HUES64 (cell line): ENCODE data around the gene PRSS57.
"Not testable (repeated sequence)": the region's sequence is repeated elsewhere in the genome, so short reads cannot be mapped to it uniquely, and the experiment has no call there.

Source experiments
- H3K27ac ChIP-seq: 2 replicates; pipeline ENCODE4 v1.7.0; 2013; ENCODE audit warnings: low read depth, low read length, inconsistent platforms
- H3K27me3 ChIP-seq: 2 replicates; pipeline ENCODE4 v1.6.1; 2013; ENCODE audit warnings: mild to moderate bottlenecking, low read length; ENCODE audit not compliant: insufficient read depth
- H3K36me3 ChIP-seq: 2 replicates; pipeline ENCODE4 v1.6.1; 2013; ENCODE audit warnings: mild to moderate bottlenecking, low read length; ENCODE audit not compliant: insufficient read depth
- H3K4me1 ChIP-seq: 2 replicates; pipeline ENCODE4 v1.6.1; 2013; ENCODE audit warnings: mild to moderate bottlenecking, low read length, moderate library complexity; ENCODE audit not compliant: insufficient read depth
- H3K4me3 ChIP-seq: 2 replicates; pipeline ENCODE4 v1.5.1; 2013; ENCODE audit warnings: mild to moderate bottlenecking, low read length, moderate library complexity
- H3K9ac ChIP-seq: 2 replicates; pipeline ENCODE4 v1.6.1; 2013; ENCODE audit warnings: mild to moderate bottlenecking, low read depth, low read length
- H3K9me3 ChIP-seq: 2 replicates; pipeline ENCODE4 v1.6.1; 2013; ENCODE audit warnings: low read depth, low read length; ENCODE audit not compliant: insufficient read depth
- WGBS: fragments of 150-250, 120-280 bp; methylation state at CpG from one replicate; pipeline ENCODE4 v1.1.7; 2013; ENCODE audit warnings: missing lambda C conversion rate; 5-methylcytosine and 5-hydroxymethylcytosine counted together

PRSS57 gene

DNA sequence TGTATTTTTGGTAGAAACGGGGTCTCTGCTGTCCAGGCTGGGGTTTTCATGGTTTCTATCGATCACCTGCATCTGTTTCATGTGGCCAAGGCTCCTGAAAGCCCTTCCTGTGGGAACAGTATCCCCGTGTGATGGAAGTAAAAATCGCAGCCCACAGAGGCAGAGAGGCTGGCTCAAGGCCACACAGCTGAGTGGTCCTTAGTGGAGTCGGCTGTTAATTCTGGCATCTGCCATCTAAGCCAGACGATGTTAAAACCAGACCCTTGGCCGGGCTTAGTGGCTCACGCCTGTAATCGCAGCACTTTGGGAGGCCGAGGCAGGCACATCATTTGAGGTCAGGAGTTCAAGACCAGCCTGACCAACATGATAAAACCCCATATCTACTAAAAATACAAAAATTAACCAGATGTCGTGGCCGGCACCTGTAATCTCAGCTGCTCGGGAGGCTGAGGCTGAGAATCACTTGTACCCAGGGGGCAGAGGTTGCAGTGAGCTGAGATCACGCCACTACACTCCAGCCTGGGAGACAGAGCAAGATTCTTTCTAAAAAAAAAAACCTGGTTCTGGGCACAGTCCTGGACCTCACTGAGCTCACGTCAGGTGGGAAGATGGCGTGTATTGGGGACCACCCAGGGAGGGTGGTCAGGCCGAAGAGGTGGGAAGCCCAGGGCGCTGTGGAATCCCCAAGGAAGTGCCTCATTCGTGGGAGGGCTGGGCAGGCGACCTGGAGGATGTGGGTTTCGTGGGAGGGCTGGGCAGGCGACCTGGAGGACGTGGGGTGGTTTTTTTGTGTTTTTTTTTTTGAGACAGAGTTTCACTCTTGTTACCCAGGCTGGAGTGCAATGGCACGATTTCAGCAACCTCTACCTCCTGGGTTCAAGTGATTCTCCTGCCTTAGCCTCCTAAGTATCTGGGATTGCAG lies 37.2 kb upstream of the PRSS57 start:
- Histone ChIP-seq H3K27ac (no peak overlapping the region), H3K36me3 (no peaks in the 10 kb centered on the region), H3K4me1 (no peaks in the 10 kb centered on the region), H3K27me3 (no peaks in the 10 kb centered on the region), H3K9ac (no peak overlapping the region), H3K9me3 (no peaks in the 10 kb centered on the region), H3K4me3 (no peak overlapping the region)
- WGBS: 93% methylated on average over 24 of the region's 24 CpGs

DNA sequence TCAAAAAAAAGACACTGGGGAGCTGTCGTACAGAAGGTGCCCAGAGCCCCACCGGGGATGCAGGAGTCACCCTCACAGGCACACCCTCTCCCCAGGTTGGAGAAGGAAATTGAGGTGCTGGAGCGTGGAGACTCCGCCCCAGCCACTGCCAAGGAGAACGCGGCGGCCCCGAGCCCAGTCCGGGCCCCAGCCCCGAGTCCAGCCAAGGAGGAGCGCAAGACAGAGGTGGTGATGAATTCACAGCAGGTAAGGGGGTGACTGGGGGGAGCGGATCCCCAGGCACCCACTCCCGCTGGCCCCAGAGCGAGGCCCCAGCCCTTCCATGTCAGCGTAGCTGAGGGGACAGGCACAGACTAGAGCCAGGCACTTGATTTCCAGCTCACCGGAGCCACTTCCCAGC lies 35.7 kb upstream of the PRSS57 start:
- Histone ChIP-seq H3K9me3 (no peaks in the 10 kb centered on the region), H3K9ac (no peak overlapping the region), H3K4me1 (no peaks in the 10 kb centered on the region), H3K36me3 (no peaks in the 10 kb centered on the region), H3K27ac (no peak overlapping the region), H3K27me3 (no peaks in the 10 kb centered on the region), H3K4me3 (no peak overlapping the region)
- 94% methylated on average over 16 of the region's 16 CpGs for WGBS

DNA sequence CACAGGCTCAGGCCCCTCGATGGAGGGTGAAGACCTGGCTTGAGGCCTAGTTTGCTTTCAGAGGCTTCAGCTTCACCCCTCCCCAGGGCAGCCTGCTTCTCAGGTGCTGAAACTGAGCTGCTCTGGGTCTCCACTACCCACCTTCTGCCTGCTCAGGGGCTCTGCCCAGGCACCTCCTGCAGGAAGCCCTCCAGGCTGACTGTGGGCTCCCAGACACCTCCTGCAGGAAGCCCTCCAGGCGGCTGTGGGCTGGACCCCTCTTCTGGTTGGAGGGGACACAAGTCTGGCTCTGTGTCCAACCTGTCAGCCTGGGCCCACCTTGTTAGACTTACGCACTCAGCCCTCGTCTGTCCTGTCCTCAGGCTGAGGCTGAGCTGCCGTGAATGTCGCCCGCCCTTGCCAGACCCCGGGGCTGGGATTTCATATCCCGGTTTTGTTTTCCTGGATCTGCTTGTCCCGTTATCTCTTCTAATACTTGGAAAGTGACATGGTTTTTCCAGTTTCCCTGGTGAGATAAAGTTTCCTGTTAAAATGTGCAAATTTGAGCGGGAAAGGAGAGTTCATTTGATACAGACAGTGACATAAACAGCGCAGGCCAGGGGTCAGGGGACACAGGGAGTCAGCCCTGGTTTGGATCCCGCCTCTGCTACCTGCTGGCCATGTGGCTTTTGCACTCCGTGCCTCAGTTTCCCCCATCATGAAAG lies 34.9 kb upstream of the PRSS57 start:
- Histone ChIP-seq H3K4me3 (no peak overlapping the region), H3K36me3 (no peaks in the 10 kb centered on the region), H3K9ac (no peak overlapping the region), H3K27me3 (no peaks in the 10 kb centered on the region), H3K27ac (no peak overlapping the region; the same call in 1 of the 2 replicates), H3K4me1 (no peaks in the 10 kb centered on the region), H3K9me3 (no peaks in the 10 kb centered on the region)
- WGBS: 92% methylated on average over 14 of the region's 14 CpGs

DNA sequence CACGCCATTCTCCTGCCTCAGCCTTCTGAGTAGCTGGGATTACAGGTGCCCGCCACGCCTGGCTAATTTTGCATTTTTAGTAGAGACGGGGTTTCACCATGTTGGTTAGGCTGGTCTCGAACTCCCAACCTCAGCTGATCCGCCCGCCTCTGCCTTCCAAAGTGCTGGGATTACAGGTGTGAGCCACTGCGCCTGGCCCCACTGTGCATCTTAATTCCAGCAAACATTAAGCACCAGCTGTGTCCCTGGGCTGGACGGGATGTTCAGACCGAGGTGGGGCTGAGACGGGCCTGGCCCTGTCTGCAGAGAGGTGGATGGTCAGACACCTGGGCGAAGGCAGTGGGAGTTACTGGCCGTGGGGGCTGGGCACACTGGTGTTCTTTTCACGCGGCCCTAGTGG lies 34.3 kb upstream of the PRSS57 start:
- not testable (repeated sequence) for H3K4me1 ChIP-seq, H3K4me3 ChIP-seq, H3K27ac ChIP-seq, H3K36me3 ChIP-seq, H3K27me3 ChIP-seq, H3K9ac ChIP-seq, H3K9me3 ChIP-seq
- 92% methylated on average over 15 of the region's 15 CpGs for WGBS

DNA sequence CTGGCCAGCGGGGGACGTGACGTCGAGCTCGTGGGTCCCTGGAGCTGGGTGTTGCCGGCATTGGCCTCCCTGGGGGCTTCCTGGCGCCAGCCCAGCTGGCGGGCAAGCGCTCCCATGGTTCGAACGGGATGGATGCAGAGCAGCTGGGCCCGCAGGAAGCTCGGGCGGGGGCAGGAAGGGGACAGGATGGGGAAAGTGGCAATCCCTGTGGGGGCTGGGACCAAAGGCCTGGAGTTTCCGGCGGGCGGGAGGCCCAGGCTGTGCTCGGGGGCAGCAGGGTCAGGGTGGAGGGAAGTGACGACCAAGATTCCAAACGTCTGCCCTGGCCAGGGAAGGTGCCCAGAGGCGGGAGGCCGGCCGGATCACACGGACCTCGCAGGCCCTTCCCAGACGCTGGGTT lies 32.8 kb upstream of the PRSS57 start:
- no peaks in the 10 kb centered on the region for H3K27me3 ChIP-seq

DNA sequence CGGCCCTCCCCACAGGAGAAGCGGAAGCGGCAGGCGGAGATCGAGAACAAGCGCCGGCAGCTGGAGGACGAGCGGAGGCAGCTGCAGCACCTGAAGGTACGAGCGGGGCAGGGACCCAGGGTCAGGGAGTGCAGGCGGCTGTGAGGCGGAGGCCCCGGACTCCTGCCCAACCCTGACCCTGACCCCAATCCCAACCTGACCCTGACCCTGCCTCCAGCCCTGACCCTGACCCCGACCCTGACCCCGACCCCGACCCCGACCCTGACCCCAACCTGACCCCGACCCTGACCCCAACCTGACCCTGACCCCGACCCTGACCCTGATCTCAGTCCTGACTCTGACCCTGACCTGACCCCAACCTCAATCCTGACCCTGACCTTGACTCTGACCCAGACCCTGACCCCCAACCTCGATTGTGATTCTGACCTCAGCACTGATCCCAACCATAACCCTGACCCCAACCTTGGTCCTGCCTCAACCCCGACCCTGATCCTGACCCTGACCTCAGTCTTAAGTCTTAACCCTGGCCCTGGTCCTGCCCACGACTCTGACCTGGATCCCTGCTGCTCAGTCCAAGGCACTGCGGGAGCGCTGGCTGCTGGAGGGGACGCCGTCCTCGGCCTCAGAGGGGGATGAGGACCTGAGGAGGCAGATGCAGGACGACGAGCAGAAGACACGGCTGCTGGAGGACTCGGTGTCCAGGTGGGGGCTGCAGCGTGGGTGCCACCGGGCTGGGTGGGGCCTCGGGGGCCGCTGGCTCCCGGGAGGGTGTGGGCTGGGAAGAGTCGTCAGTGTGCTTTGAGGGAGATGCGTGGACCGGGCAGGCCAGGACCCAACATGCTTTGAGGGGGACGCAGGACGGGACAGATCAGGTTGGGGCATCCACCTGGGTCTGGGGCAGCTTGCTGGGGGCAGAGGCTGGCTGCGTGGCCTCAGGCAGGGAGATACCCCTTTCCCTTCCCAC lies 32.0 kb upstream of the PRSS57 start:
- Histone ChIP-seq H3K36me3 (no peaks in the 10 kb centered on the region), H3K27ac (no peak overlapping the region), H3K9ac (no peak overlapping the region), H3K4me1 (no peaks in the 10 kb centered on the region), H3K4me3 (no peak overlapping the region), H3K9me3 (no peaks in the 10 kb centered on the region), H3K27me3 (no peaks in the 10 kb centered on the region)
- 87% methylated on average over 43 of the region's 43 CpGs for WGBS

More for the DNA sequence above, 32.8 kb upstream of the PRSS57 start:
- Histone ChIP-seq H3K4me3 (no peak overlapping the region), H3K9ac (no peak overlapping the region), H3K4me1 (no peaks in the 10 kb centered on the region), H3K36me3 (no peaks in the 10 kb centered on the region), H3K9me3 (no peaks in the 10 kb centered on the region), H3K27ac (no peak overlapping the region)
- WGBS: 85% methylated on average over 26 of the region's 26 CpGs

DNA sequence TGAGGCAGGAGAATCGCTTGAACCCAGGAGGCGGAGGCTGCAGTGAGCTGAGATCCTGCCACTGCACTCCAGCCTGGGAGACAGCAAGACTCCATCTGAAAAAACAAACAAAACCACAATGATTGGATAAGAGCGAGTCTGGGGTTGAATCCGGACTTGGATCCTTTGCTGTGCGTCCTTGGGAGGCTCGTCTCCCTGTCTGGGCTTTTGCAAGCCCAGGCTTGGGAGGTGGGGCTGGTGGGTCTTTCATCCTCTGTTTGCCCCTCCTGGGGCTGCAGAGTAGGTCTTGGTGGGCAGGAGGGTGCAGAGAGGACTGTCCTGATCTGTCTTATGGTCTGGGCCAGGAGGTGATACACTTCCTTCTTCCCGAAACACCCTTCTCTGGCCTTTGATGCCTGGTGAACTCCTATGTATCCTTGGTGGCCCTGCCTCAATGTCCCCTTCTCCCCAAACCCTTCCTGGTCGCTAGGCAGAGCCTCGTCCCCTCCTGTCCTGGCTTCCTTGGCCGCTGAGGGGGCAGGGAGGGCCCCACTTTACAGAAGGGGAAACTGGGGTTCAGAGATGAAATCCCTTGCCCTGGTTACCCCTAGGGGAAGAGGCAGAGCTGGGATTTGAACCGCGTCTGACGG lies 30.3 kb upstream of the PRSS57 start:
- no peak overlapping the region for H3K27ac ChIP-seq

DNA sequence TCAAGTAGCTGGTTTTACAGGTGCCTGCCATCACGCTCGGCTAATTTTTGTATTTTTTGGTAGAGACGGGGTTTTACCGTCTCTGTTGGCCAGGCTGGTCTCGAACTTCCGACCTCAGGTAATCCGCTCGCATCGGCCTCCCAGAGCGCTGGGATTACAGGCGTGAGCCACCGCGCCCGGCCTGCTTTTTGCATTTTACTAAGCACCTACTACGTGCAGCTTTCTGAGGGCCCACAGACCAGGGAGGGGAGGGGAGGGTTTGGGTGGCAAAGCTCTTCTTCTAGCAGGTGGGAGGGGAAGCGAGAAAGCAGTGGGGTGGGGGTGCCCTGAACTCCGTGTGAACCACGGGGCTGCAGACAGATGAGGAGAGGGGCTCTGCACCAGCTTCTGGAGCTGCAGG lies 28.5 kb upstream of the PRSS57 start:
- H3K4me1 ChIP-seq: no peaks in the 10 kb centered on the region
- H3K4me3 ChIP-seq: no peak overlapping the region
- WGBS: 92% methylated on average over 18 of the region's 18 CpGs
- no peaks in the 10 kb centered on the region for H3K36me3 ChIP-seq
- no peak overlapping the region for H3K9ac ChIP-seq
- H3K27me3 ChIP-seq: no peaks in the 10 kb centered on the region
- no peak overlapping the region for H3K27ac ChIP-seq
- H3K9me3 ChIP-seq: no peaks in the 10 kb centered on the region

More for the DNA sequence above, 30.3 kb upstream of the PRSS57 start:
- H3K27me3 ChIP-seq: no peaks in the 10 kb centered on the region
- H3K9ac ChIP-seq: no peak overlapping the region
- H3K4me1 ChIP-seq: no peaks in the 10 kb centered on the region
- 89% methylated on average over 13 of the region's 13 CpGs for WGBS
- H3K36me3 ChIP-seq: no peaks in the 10 kb centered on the region
- no peak overlapping the region for H3K4me3 ChIP-seq
- no peaks in the 10 kb centered on the region for H3K9me3 ChIP-seq

DNA sequence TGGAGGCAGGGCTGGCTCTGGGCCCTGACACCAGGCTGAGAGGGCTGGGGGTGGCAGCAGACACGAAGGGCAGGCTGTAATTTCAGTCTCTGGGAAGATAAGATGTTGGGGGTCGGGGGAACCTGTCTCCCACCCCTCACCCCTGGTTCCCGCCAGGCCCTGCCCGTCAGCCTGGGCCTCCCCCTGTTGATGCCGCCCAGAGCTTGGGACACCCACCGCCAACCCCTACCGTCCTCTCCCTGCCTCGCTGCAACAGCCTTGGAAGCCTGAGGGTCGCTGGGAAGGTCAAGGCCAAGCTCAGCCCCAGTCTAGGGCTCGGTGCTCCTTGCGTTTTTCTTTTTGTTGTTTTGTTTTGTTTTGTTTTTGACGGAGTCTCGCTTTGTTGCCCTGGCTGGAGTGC lies 28.0 kb upstream of the PRSS57 start:
- no peaks in the 10 kb centered on the region for H3K27me3 ChIP-seq
- H3K27ac ChIP-seq: no peak overlapping the region
- no peak overlapping the region for H3K4me3 ChIP-seq
- H3K36me3 ChIP-seq: no peaks in the 10 kb centered on the region
- no peaks in the 10 kb centered on the region for H3K9me3 ChIP-seq
- 93% methylated on average over 13 of the region's 13 CpGs for WGBS
- H3K9ac ChIP-seq: no peak overlapping the region
- 0 out of 2 replicates have a peak, but pooled peaks cover 3% of the 10 kb centered on the region for H3K4me1 ChIP-seq

DNA sequence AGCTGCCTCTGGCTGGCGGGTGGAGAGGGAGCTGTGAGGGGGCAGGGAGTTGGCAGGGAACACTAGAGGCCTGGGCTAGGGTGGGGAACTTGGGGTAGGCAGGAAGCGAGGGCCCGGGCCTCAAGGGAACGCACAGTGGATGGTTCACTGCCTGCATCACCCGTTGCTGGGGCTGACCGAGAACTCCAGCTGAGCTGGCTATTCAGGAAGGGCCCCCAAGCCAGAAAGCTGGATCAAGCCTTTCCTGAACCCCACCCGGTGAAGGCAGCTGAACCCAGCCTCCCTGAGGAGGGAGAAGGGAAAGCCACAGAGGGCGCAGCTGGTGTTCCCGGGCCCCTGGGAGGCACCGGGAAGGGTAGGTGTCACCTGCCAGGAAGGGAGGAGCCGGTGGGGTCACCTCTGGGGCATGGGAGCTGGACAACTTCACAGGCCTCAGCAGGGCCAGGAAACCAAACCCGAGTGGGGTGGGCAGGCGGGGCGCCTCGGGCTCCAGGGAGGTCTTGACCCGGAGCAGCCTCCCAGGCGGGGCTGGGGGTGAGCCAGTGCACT lies 27.4 kb upstream of the PRSS57 start:
- no peaks in the 10 kb centered on the region for H3K36me3 ChIP-seq
- 92% methylated on average over 17 of the region's 17 CpGs for WGBS
- H3K27me3 ChIP-seq: no peaks in the 10 kb centered on the region
- no peaks in the 10 kb centered on the region for H3K9me3 ChIP-seq
- no peak overlapping the region for H3K9ac ChIP-seq
- no peak overlapping the region for H3K27ac ChIP-seq
- no peak overlapping the region for H3K4me3 ChIP-seq
- 0 out of 2 replicates have a peak, but pooled peaks cover 3% of the 10 kb centered on the region for H3K4me1 ChIP-seq
